DMS53 (cell line): ENCODE data around the gene FAT3.
A peak's percentile ranks its signal among the peaks of the same experiment; 100 is the strongest.

ENCODE experiments used
- DNase-seq: peaks from one replicate; lab custom pipeline; 2025; lab: John Stamatoyannopoulos, UW

FAT3 gene

GRCh38 chr11:92227959-92228935 is 3.6 kb downstream of the FAT3 start:
- DNase-seq = peak; percentile 29

- no peak for DNase-seq
These were observed 12.2 kb downstream of the FAT3 start for GRCh38 chr11:92236856-92237255.

DNA sequence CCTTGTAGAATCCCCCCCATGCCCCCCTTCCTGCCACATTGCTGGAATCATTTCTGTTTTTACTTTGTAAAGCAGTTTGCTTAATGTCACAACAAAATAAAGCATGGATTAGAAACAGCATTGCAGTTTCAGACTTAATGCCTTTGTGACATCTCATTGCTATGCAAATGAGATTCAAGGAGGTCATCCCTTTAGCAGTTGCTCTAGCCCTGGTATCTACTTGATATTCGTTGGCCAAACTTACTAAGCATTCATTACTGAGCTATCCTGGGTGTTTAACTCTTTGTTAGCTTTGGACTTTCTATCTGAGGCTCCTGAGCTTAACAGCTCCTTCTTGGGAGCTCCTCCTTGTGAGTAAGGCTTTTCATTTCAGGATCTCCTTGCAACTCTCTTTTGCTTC is 16.3 kb downstream of the FAT3 start:
- DNase-seq = no peak

DNA sequence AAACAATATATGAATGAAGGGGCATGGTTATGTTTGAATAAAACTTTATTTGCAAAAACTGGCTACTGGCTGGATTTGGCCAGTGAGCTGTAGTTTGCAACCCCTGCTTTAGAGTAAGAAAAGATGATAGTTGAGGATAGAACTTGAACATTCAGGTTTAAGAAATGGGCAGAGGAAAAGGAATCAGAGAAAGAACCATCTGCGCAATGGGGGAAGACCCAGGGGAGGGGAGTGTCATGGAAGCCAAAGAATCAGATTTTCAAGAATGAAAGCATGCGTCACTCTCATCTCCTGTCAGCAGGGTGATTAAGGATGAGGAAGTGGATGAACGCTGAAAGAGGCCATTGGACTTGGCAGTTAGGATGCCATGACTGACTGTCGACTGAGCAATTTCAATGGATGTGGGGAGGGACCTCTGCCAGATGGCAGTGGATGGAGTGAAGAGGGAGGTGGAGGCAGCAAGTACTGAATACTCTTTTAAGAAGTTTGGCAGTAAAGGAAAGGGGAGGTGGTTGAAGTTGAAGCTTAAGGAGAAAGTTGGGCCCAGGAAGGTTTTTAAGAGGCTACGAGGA is 21.2 kb downstream of the FAT3 start:
- no peak for DNase-seq

DNA sequence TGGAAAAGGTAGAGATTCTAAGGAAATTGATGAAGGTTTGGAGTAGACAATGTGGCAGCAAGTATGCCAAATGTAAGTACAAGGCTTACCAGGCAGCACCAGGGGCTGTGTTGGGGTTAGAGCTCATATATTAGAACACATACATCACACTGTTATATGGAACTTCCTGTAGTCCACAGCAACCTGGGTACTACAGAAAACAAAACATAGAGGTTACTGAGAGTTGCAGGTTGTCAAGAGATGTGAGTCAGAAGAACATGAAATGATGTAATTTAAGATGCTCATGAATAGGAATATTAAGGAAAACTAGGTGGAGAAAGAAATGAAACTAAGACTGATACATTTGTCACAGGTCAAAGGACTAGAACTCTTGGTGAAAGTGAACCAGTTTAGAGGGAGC is 22.0 kb downstream of the FAT3 start:
- peak; percentile 70 for DNase-seq

GRCh38 chr11:92249156-92249753 is 24.6 kb downstream of the FAT3 start:
- DNase-seq = no peak

GRCh38 chr11:92251980-92252379 is 27.4 kb downstream of the FAT3 start:
- no peak for DNase-seq

DNA sequence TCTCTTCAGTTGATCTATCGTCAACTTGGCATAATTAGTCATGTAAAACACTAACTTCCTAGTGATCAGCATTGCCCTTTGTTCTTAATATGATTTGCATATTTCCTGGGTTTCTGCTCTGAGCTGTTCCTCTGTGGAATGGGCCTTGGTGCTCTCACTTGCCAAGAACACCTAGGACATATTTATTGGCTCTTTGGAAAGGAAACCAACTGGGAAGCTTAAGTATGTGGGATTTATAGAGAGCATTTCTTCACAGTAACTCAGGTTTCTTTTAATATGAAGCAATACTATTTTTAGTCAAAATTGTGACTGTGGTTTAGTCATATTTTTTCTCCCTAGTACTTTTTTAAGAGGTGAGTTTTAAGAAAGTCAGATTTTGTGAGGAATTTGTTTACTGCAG is 28.8 kb downstream of the FAT3 start:
- no peak for DNase-seq

DNA sequence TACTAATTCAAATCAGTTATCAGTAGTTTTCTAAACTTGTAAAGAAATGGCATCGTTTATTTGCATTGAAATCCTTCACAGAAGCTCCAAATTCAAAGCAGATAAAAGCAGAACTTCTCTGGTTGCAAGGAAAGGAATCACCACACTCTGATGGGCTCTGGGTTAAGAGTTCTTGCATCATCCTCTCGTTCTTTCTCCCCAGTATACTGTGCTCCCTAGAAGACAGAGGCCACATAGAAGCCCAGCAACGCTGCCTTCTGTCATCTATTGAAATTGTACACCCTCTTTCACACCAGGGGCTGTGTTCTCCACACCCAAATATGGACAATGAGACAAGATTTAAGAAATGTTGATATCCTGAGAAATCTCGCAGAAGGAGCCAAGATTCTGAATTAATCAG is 29.3 kb downstream of the FAT3 start:
- DNase-seq = no peak

DNA sequence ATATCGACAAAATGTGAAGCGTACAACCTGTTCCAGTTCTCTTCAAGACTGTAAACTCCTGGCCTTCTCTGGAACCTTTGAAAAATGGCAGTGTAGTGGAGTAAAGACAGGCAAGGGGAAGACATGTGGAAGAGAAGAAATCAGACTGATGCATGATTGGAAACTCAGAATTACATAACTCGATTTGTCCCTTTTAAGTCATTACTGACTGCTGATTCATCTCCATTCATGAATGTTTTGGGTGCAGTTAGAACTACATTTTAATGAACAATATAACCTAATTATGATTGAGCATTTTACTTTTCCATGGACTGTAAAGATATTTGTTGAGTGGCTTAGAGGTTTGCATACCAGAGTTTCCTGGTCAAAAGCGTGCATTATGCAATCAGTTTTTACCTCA is 32.9 kb downstream of the FAT3 start:
- no peak for DNase-seq

DNA sequence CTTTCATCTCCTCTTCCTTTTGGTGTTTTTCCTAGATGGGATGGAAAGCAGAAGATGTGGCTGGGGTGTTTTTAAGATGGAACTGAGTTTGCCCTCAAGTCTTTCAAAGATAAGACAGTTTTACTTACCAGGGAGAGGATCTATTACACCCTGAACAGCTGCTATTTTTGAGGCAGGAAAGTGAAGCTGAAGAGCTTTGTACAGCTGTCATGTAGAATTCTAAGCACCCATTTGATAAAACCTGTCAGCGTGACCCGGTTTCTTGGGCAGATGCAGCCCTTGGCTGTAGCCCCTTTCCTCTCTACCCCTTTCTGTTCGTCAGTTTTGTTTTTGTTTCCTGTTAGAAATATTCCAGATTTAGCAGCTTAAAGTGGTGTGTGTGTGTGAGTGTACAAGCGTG is 35.2 kb downstream of the FAT3 start:
- DNase-seq = peak; percentile 86

GRCh38 chr11:92264350-92264749 is 39.7 kb downstream of the FAT3 start:
- DNase-seq = no peak

DNA sequence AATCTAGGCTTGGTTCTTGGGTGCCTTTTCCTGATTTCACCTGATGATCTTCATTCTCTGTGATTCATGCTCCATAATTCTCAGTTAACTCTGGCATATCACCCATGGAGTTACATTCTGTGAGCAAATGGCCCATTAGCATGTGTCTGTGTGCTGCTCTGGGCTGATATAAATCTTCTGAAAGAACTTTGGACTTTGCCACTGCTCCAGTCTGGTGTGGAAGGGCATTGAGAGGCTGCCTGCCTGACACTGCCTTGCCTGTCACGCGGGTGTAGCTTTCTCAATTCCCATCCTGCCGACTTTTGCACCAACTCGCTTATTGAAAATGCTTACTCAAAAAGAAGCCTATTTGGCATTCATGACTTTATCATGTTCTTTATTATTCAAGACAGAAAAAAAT is 42.2 kb downstream of the FAT3 start:
- DNase-seq = no peak

DNA sequence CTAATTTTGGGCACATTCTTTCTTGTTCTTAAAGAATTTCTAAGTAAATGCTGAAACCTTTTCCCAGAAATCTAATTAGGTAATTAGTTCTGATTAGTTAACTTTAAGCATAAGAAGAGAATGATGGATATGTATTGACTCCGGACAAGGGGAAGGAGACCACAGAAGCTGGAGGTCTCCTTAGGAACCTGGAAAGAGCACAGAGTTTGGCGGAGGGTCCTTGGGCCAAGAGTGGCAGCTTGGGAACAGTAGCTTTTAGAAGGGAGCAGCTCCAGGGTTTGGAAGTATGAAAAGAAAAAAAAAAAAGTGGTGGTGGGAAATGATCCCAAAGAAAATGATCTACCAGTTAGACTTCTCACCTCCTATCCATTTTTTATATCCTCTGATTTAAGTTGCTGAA is 42.7 kb downstream of the FAT3 start:
- DNase-seq = no peak

DNA sequence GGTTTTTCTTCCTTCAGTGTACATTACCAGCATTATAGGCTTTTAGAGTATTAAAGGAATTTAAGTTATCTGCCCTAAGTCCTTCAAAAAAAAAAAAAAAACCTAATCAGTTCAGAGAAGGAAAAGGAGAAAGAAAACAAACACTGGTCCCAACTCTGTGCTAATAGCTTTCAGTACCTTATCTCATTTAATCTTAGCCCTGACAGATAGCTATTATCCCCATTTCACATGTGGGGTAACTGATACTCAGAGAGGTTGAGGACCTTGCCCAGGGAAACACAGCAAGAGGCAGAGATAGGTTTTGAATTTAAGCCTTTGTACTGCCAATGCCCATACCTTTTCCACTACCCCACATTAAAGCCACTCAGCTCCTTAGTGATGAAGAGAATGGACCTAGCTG is 43.4 kb downstream of the FAT3 start:
- DNase-seq = no peak

DNA sequence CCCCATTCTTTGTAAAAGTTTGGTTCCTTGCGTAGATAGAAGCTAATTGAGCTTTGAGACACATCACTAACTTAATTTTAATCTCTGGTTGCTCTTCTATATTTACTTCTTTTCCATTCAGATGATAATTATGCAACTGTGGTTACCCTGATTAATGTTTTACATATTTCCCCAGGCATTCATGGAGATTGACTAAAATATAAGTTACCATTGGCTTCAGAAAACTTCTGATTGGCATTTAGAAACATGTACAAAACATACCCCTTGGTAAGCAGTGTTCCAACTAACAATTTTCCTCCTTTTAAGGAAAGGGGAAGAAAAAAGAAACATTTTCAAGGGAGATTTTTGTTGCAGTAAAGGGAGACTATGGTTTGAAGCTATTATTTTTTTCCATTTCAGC is 43.9 kb downstream of the FAT3 start:
- no peak for DNase-seq

DNA sequence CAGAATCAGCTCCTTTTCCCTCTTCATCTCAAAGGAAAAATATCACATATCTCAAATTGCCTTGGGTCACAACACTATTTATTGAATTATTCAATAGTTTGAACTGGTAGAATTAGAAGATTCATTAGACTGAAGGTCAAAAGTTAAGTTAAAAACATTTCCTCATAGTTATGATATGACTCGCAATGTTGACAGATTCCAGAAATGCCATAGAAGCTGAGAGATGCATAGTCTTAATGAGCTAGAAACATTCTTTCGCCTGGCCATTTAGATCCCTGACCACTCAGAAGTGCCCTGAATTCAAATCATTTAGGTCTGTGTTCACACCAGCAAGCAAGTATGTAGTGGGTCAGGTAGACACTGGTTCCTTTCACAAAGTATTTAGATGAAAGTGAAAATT is 44.4 kb downstream of the FAT3 start:
- DNase-seq = peak; percentile 56

GRCh38 chr11:92269841-92270240 is 45.2 kb downstream of the FAT3 start:
- DNase-seq = no peak

DNA sequence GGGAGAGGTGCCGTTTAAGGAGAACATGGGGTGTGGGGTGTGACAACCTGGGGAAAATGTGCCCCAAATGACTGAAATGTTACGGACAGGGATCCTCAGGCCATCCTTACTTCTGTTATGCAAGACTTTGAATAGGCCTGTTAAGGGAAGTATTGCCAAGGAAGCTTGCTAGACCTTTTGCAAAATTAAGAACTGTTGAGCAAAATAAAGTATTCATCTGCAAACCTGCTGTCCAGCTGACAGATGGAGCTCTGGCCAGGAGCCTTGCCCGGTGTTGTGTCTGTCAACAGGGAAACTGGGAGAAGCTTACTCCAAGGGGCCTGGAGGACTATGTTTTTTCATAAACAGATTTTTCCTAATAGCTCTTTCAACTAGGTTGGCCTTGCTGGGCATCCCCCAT is 48.0 kb downstream of the FAT3 start:
- no peak for DNase-seq
